Stimulated activated CD8-positive, alpha-beta memory T cell treated with anti-CD3 and anti-CD28 coated beads, Interleukin-7, amount 100 ng/mL, for 48 hours (primary cell): ENCODE results near the gene NR2F1-AS1.

Source experiments
- DNase-seq, 2 donors: peaks; one replicate each; pipeline ENCODE4 v3.0.0-alpha.2; 2020; ENCODE audit warnings: low read depth in 1 of 2; ENCODE audit errors: extremely low read depth in 1 of 2

Gene NR2F1-AS1

GRCh38 chr5:93580927-93581445, at the start of gene NR2F1-AS1:
TSS of gene NR2F1-AS1 (minus strand) at chr5:93581219.
- no peak for DNase-seq

GRCh38 chr5:93626801-93627200, 45.8 kb upstream of the NR2F1-AS1 start:
- DNase-seq = no peak

GRCh38 chr5:93623153-93623552, 42.1 kb upstream of the NR2F1-AS1 start:
- DNase-seq = no peak

GRCh38 chr5:93622240-93622885, 41.3 kb upstream of the NR2F1-AS1 start:
- DNase-seq = peak in 1 of 2 donors; percentile 9

- no peak for DNase-seq
Measured at GRCh38 chr5:93621327-93621798, 40.3 kb upstream of the NR2F1-AS1 start.

- peak in 1 of 2 donors; percentile 35 for DNase-seq
Measured at GRCh38 chr5:93620487-93621326, 39.7 kb upstream of the NR2F1-AS1 start.

- DNase-seq = no peak
Measured at GRCh38 chr5:93616538-93617174, 35.6 kb upstream of the NR2F1-AS1 start.

- DNase-seq = no peak
Measured at GRCh38 chr5:93612855-93613243, 31.8 kb upstream of the NR2F1-AS1 start.

GRCh38 chr5:93611976-93612854, 31.2 kb upstream of the NR2F1-AS1 start:
- no peak for DNase-seq

GRCh38 chr5:93611273-93611975, 30.4 kb upstream of the NR2F1-AS1 start:
- no peak for DNase-seq

GRCh38 chr5:93610581-93611272, 29.7 kb upstream of the NR2F1-AS1 start:
- DNase-seq = no peak

- no peak for DNase-seq
Measured at GRCh38 chr5:93609762-93610161, 28.7 kb upstream of the NR2F1-AS1 start.

GRCh38 chr5:93608855-93609254, 27.8 kb upstream of the NR2F1-AS1 start:
- no peak for DNase-seq

- no peak for DNase-seq
Measured at GRCh38 chr5:93607367-93608258, 26.6 kb upstream of the NR2F1-AS1 start.

- DNase-seq = no peak
Measured at GRCh38 chr5:93606382-93606752, 25.3 kb upstream of the NR2F1-AS1 start.

GRCh38 chr5:93604644-93605515, 23.9 kb upstream of the NR2F1-AS1 start:
- DNase-seq = no peak
